H1 (cell line): Measurements from ENCODE around the gene ANKFY1. TPM values are rescaled to one million over a fixed set of nuclear protein-coding genes. Genes with fewer than 3 reads are reported as not detected.

Experiments
- CREB1 ChIP-seq: IDR thresholded peaks from 2 replicates; pipeline ENCODE4 v1.6.1; 2012; ENCODE audit warnings: inconsistent platforms
- CTBP2 ChIP-seq: IDR thresholded peaks from 2 replicates; pipeline ENCODE4 v1.7.0; 2011; ENCODE audit warnings: borderline replicate concordance, mild to moderate bottlenecking, moderate library complexity, mixed read lengths, low read length; ENCODE audit not compliant: insufficient read depth, insufficient read length
- HDAC2 ChIP-seq, 2 experiments: fragments of 300-600 bp in 1 of 2; sonication (generic) in 1 of 2; IDR thresholded peaks; 2 replicates each; pipeline ENCODE4 v1.6.1; 2011 to 2012; ENCODE audit warnings: low read depth in 2 of 2, low read length in 2 of 2, mild to moderate bottlenecking in 2 of 2, moderate library complexity in 2 of 2, borderline replicate concordance in 1 of 2, inconsistent platforms in 1 of 2
- RXRA ChIP-seq: IDR thresholded peaks from 2 replicates; pipeline ENCODE4 v1.6.1; 2011; ENCODE audit warnings: low read depth, mild to moderate bottlenecking, low read length, moderate library complexity; ENCODE audit not compliant: insufficient read depth
- SP1 ChIP-seq: IDR thresholded peaks from 2 replicates; pipeline ENCODE4 v1.6.1; 2011; ENCODE audit warnings: low read depth, low read length
- SP4 ChIP-seq: IDR thresholded peaks from 2 replicates; pipeline ENCODE4 v1.6.1; 2012; ENCODE audit warnings: low read length, inconsistent platforms
- TAF1 ChIP-seq: IDR thresholded peaks from 2 replicates; pipeline ENCODE4 v1.6.1; 2011; ENCODE audit warnings: mild to moderate bottlenecking, low read depth, low read length
- ZNF274 ChIP-seq: IDR thresholded peaks from 2 replicates; pipeline ENCODE4 v1.7.0; 2012; ENCODE audit warnings: low read length, borderline replicate concordance; ENCODE audit errors: extremely low read depth
- polyA plus RNA-seq, 7 experiments: library from polyadenylated mRNA; depleted of rRNA in 3 of 7; stranded (reverse) in 5 of 7; unstranded in 2 of 7; fragments of >200 nt in 5 of 7; fragments of 200-250 nt in 2 of 7; gene quantifications; 1 replicate in 5 of 7; 2 replicates in 1 of 7; 4 replicates in 1 of 7; pipeline versions ENCODE4 v1.2.1 to v1.2.3, GENCODE V29; 2011 to 2013; ENCODE audit warnings: missing spikeins in 2 of 7, mixed read lengths in 2 of 7
- total RNA-seq: library from RNA; stranded (reverse); fragmentation: NEBNext Ultra II Directional; extraction: Animal tissue kit (Norgen Biotek cat#: 25700); gene quantifications from 2 replicates; pipeline ENCODE4 v1.2.1, GENCODE V29; 2021

The ANKFY1 gene
- total and polyA plus RNA-seq, 2 of the 8 experiments (the other 6 are each of a cell fraction or from before 2014, with no cell fraction given): 28.3 to 45.3 TPM

DNA sequence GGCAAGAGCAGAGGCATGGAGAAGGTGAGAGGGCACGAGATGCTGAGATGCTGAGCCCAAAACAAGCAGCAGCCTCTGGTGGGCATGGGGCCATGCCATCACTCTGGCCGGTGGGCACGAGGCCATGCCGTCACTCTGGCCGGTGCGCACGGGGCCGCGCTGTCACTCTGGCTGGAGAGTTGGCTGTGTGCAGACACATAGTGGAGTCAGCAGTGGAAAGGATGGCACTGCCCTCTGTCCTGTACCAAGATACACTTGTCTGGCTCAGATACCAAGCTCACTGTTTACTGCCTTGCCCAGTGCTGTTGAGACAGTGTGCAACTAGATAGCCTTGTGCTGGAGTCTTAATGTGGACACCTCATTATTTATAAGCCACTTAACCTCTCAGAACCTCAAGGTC lies 75.7 kb downstream of the ANKFY1 start (continued):
- TF ChIP-seq ZNF274 (no peak), CTBP2 (no peak), HDAC2 (IDR thresholded peaks at IDR 0.05; ENCODE audit: borderline replicate concordance in 1 of 2, low read depth in 2 of 2, low read length in 2 of 2) (no peak), TAF1 (no peak), SP1 (no peak), SP4 (no peak), CREB1 (no peak), RXRA (no peak)
- TF ChIP-seq, all 59 proteins: peak for 0
